ENCODE results near the gene TM7SF3. TPM values are rescaled to one million over a fixed set of nuclear protein-coding genes. Genes with fewer than 3 reads are reported as not detected.

The TM7SF3 gene
- total RNA-seq, 4 donors from 2014 or later: 32.8 to 70.6 (median 47.4) TPM

GRCh38 chr12:26982866-26983265 lies 31.3 kb downstream of the TM7SF3 start:
- TF ChIP-seq CTCF (IDR thresholded peaks at IDR 0.05) (no peak), POLR2A (IDR thresholded peaks at IDR 0.05) (no peak)
- no peaks in the 10 kb centered on the region for H3K27me3 ChIP-seq
- H3K9me3 ChIP-seq: no peaks in the 10 kb centered on the region
- no peak for DNase-seq
- H3K36me3 ChIP-seq: no peaks in the 10 kb centered on the region
- intact Hi-C loops (cut with DNase I; ENCODE audit: low total_unique reads): no loop called here
- no peak overlapping the region for H3K27ac ChIP-seq
- H3K4me3 ChIP-seq: no peak overlapping the region
- no peaks in the 10 kb centered on the region for H3K4me1 ChIP-seq

GRCh38 chr12:26979733-26980132 lies 34.5 kb downstream of the TM7SF3 start:
- H3K4me1 ChIP-seq: no peaks in the 10 kb centered on the region
- no peaks in the 10 kb centered on the region for H3K27me3 ChIP-seq
- no peak overlapping the region for H3K27ac ChIP-seq
- no peak for DNase-seq
- H3K4me3 ChIP-seq: no peak overlapping the region
- no peak for TF ChIP-seq POLR2A (IDR thresholded peaks at IDR 0.05)
- no peak for TF ChIP-seq CTCF (IDR thresholded peaks at IDR 0.05)
- H3K9me3 ChIP-seq: no peaks in the 10 kb centered on the region
- no peaks in the 10 kb centered on the region for H3K36me3 ChIP-seq
- intact Hi-C loops (cut with DNase I; ENCODE audit: low total_unique reads): no loop called here

GRCh38 chr12:26978801-26979200 lies 35.4 kb downstream of the TM7SF3 start:
- Histone ChIP-seq H3K27ac (no peak overlapping the region), H3K36me3 (no peaks in the 10 kb centered on the region), H3K27me3 (no peaks in the 10 kb centered on the region), H3K4me3 (no peak overlapping the region), H3K9me3 (no peaks in the 10 kb centered on the region), H3K4me1 (no peaks in the 10 kb centered on the region)
- intact Hi-C loops (cut with DNase I; ENCODE audit: low total_unique reads): no loop called here
- TF ChIP-seq POLR2A (IDR thresholded peaks at IDR 0.05) (no peak), CTCF (IDR thresholded peaks at IDR 0.05) (no peak)
- no peak for DNase-seq

- Histone ChIP-seq H3K27ac (no peak overlapping the region), H3K27me3 (no peaks in the 10 kb centered on the region), H3K4me1 (no peaks in the 10 kb centered on the region), H3K9me3 (no peaks in the 10 kb centered on the region), H3K4me3 (no peak overlapping the region), H3K36me3 (no peaks in the 10 kb centered on the region)
- DNase-seq: no peak
- intact Hi-C loops (cut with DNase I; ENCODE audit: low total_unique reads): no loop called here
- TF ChIP-seq CTCF (IDR thresholded peaks at IDR 0.05) (no peak), POLR2A (IDR thresholded peaks at IDR 0.05) (no peak)
Observed at GRCh38 chr12:26976687-26977086, 37.5 kb downstream of the TM7SF3 start.

GRCh38 chr12:26971963-26972362 lies 42.2 kb downstream of the TM7SF3 start:
- Histone ChIP-seq H3K27ac (no peak overlapping the region), H3K27me3 (no peaks in the 10 kb centered on the region), H3K4me1 (no peaks in the 10 kb centered on the region), H3K4me3 (no peak overlapping the region), H3K9me3 (no peaks in the 10 kb centered on the region), H3K36me3 (no peaks in the 10 kb centered on the region)
- no peak for TF ChIP-seq CTCF (IDR thresholded peaks at IDR 0.05)
- TF ChIP-seq POLR2A (IDR thresholded peaks at IDR 0.05): no peak
- intact Hi-C loops (cut with DNase I; ENCODE audit: low total_unique reads): no loop called here
- no peak for DNase-seq
